HG02973 (cell line): Measurements from ENCODE around the gene CAPN10.

ENCODE experiments used
- ATAC-seq: cut with Tn5 transposase; IDR thresholded peaks from one replicate; pipeline ENCODE4 v1.9.1; 2021; ENCODE audit warnings: moderate library complexity; ENCODE audit not compliant: unreplicated experiment

CAPN10 gene

GRCh38 chr2:240574386-240575100 is 12.0 kb upstream of the CAPN10 start:
- ATAC-seq: no peak

GRCh38 chr2:240575101-240575965 is 11.2 kb upstream of the CAPN10 start:
- ATAC-seq: no peak

- no peak for ATAC-seq
Observed at GRCh38 chr2:240576036-240576435, 10.5 kb upstream of the CAPN10 start.

GRCh38 chr2:240576436-240577205 is 9.9 kb upstream of the CAPN10 start:
- ATAC-seq: no peak

- no peak for ATAC-seq
Observed at GRCh38 chr2:240577281-240578109, 9.0 kb upstream of the CAPN10 start.

GRCh38 chr2:240578110-240578450 is 8.5 kb upstream of the CAPN10 start:
- no peak for ATAC-seq

GRCh38 chr2:240578488-240578887 is 8.0 kb upstream of the CAPN10 start:
- ATAC-seq: no peak

- no peak for ATAC-seq
Observed at GRCh38 chr2:240579071-240579762, 7.3 kb upstream of the CAPN10 start.

GRCh38 chr2:240579771-240580614 is 6.5 kb upstream of the CAPN10 start:
- ATAC-seq: no peak

- ATAC-seq: no peak
Observed at GRCh38 chr2:240581811-240582210, 4.7 kb upstream of the CAPN10 start.

GRCh38 chr2:240582781-240583180 is 3.8 kb upstream of the CAPN10 start:
- no peak for ATAC-seq

- no peak for ATAC-seq
Observed at GRCh38 chr2:240583774-240584173, 2.8 kb upstream of the CAPN10 start.

- ATAC-seq: peak; percentile 43
Observed at GRCh38 chr2:240584486-240585031, 2.0 kb upstream of the CAPN10 start.

- ATAC-seq: peak; percentile 26
Observed at GRCh38 chr2:240585101-240585500, 1.4 kb upstream of the CAPN10 start.

GRCh38 chr2:240585681-240586197 is 795 bp upstream of the CAPN10 start:
- ATAC-seq: no peak

GRCh38 chr2:240586919-240587800 is 626 bp downstream of the CAPN10 start:
- ATAC-seq: peak; percentile 0

- ATAC-seq: no peak
Observed at GRCh38 chr2:240588006-240588655, 1.6 kb downstream of the CAPN10 start.
